NCI-H2196 treated with DMSO at 0.1 percent for 48 hours (cell line): ENCODE measurements around the gene CAMK1G.

ENCODE experiments used
- DNase-seq: peaks from one replicate; lab custom pipeline; 2025; ENCODE audit not compliant: unreplicated experiment; lab: John Stamatoyannopoulos, UW

CAMK1G gene

DNA sequence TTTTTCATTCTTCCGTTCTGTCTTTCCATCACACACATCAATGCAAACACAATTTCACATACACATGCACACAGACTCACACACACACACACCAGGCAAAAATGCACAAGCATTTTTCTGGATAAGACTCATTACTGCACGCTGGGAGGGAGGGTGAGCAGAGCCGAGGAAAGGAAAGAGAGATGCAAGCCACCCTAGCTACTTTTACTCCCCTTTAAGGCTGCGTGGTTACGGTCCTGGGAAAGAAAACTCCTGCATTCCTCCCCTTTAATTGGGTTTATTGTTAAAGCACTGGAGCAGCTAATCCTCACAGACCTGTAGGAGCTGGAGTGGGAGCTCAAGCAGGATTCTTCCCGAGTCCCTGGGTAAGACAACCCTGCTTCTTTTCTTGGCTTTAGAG lies at the start of gene CAMK1G:
CAMK1G (plus strand) TSS at position 307 of the 400 bp plus-strand sequence. CDS start 11,270 bp downstream, outside the sequence.
- DNase-seq: no peak

DNA sequence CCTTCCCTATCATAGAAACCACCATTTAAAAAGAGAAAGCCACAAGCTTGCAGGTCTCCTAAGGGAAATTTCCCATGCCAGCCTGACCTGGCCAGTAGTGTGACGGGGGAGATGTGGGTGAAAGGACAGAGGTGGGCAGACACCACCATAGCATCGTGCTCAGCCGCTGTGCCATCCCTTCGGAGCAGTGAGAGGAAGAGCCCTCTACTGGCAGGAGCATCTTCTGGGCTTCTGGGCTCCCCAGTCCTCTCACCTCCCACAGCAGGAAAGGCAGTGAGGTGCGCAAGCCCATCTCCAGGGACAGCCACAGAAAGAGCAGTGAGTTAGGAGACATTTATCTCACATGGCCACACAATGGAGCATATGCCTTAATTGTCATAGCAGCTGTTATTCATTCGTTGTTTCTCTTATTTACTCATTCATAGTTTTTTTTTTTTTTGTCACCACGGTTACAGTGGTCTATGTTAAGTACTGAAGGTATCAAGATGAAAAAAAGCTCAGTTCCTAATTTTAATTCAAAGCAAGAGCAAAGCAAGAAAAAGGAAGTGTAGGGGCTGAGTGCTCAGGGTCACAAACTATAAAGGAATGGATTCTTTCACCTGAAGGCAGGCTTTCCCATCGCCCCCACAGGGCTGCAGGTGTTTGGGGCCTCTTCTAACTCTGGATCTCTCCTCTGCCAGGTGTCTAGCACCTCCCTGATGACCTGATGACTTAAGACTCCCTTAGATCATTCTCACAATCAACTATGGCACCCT lies 48.8 kb upstream of the CAMK1G start:
- DNase-seq: no peak

DNA sequence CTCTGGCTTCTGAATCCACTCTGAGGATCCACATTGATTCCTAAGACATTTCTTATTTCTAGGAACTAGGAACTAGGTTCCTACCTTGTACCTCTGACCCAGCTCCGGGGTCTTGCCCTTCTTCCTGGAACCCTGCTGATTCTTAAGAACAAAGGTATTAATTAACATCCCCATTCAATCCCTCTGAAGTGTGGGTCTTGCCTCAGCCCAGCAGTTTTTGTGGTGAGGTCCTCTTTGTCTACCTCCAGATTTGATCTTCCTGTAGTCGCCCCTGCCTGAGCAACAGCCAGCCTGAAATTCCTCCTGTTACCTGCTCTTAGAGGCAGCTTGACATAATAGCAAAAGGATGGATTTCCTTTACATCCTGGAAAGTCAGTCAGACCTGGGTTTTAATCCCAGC lies 46.7 kb upstream of the CAMK1G start:
- no peak for DNase-seq

DNA sequence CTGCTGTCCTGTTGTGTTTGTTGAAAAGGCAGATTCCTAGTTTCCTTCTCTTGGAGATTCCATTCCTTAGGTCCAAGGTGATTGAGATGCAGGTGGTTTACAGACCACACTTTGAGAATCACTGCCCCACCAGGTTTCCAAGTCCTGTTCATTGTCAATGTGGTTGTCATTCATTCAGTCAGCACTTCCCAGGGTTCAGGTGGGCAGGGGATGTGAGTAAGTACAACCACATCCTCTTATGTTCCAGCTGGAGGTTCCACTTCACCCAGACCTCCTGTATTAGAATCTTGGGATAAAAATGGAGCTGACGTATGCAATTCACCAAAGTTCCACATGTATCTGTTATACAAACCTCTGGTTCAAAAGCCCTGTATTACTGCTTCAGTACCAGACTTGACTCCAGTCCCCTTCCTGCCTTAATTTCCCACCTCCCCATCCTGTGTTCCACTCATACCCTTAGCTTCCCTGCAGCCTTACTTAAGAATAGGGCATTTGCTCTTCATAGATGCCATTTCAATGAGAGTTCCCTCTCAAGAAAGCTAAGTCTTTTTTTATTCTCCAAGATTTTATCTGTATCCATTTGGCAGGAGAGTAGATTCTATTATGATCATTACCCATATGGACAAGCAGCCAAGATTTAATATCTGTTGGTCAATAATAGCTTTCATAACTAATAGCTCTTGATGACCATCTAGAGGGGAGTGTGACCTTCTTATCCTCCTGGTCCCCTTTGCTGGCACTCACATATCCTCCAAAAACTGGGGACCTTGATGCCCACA lies 46.0 kb upstream of the CAMK1G start:
- DNase-seq: no peak

DNA sequence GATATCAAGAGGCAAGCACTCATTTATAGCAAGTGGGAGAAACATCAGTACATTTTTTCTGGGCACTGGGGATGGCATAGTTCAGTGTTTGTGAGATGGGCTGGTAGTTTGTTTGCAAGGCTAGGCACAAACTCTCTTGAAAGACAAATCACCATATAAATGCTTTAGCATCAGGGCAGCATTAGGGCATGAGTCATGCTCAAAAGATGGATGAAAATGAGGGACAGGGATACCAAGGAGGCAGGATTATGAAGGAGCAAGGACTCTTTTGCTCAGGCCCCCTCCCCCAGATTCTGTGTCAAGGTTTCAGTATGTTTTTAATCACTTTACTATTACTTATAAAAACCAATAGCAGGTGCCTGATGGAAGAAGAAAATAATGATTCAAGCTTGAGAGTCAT lies 43.9 kb upstream of the CAMK1G start:
- no peak for DNase-seq

DNA sequence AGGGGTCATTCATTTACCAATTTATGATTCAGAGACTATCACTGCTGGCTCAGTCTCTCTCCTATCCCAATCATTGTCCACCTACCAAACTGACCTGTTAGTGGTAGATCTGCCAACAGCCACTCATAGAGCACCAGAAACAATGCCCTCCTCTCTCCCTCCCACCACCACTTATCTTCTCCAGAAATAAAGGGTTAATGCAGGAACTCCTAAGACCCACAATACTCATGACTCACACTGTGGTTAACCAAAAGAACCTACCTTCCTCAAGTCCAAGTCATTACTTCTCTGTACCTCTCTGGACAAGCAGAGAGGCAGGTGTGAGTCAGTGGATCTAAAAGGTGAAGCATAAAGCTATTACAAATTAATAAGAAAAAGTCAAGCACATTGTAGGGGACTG lies 40.9 kb upstream of the CAMK1G start:
- DNase-seq: no peak

DNA sequence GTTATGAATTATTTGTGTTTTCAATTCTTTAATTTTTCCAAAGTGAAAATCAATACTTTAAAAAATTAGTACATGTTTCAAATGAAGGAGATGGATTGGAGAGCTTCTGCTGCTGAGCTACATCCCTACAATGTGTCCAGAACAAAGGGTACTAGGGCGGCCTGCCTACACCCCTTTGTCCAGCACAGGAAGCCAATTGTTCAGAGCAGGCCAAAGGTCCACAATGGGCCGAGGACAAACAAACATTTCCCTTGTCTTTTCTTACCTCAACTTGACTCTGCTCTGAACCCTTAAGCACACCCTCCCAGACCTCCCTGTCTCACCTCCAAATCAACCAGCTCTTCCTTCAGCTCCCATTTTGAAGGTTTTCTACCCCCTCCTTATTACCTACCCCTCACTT lies 39.4 kb upstream of the CAMK1G start:
- no peak for DNase-seq

DNA sequence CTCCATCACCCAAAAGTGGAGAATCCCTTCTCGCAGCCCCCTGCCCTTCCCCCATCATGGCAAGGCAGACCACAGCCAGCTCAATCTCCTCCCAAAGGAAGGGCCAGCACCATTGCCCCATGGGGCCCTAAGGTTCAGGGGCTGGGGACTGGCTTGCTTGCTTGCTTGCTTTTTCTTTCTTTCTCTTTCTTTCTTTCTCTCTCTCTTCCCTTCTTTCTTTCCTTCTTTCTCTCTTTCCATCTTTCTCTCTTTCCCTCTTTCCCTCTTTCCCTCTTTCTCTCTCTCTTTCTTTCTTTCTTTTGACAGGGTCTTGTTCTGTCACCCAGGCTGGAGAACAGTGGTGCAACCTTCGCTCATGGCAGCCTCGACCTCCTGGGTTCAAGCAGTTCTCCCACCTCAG lies 38.1 kb upstream of the CAMK1G start:
- DNase-seq: no peak

DNA sequence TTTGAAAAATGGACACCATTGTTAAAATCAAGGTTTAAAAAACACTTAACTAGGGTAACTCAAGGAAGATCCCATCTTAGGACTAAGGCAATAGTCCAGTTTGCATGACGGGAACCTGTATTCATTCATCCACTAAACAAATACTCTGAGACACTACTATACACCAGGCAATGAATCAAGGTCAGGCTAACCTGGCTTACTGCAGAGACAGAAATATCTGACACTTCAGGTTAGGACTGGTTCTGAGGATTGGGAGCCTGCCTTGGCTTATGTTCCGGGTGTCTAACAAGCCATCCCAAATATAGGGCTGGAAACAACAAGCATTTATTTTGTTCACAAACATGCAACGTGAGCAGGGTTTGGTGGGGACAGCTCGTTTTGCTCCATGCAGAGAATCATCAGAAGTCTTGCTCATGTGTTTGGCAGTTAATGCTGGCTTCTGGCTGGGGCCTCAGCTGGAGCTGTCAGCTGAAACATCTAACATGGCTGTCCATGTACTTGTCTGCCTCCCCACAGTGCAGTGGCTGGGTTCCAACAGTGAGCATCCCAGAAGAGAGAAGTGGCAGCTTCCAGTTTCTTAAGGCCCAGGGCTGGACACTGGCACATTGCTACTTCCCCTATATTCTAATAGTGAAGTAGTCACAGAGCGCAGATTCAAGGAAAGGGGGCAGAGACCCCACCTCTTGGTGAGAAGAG lies 37.0 kb upstream of the CAMK1G start:
- no peak for DNase-seq

DNA sequence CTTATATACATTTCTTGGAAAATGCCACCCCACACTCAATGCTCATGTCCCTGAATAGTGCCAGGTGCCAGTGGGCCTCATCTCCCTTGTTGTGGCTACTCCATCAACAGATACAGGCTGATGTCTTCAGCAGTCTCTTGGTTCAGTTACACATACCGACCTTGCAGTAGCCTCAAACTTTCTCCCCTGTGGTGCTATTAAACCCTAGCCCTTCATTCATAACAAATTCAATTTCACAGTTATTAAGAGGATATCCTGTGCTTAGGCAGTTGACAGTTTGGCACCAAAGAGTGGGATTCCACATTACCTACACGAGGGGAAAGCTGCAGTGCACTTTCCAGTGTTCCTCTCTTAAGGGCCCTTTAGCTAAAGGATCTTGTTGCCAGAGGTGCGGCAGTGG lies 35.9 kb upstream of the CAMK1G start:
- no peak for DNase-seq

DNA sequence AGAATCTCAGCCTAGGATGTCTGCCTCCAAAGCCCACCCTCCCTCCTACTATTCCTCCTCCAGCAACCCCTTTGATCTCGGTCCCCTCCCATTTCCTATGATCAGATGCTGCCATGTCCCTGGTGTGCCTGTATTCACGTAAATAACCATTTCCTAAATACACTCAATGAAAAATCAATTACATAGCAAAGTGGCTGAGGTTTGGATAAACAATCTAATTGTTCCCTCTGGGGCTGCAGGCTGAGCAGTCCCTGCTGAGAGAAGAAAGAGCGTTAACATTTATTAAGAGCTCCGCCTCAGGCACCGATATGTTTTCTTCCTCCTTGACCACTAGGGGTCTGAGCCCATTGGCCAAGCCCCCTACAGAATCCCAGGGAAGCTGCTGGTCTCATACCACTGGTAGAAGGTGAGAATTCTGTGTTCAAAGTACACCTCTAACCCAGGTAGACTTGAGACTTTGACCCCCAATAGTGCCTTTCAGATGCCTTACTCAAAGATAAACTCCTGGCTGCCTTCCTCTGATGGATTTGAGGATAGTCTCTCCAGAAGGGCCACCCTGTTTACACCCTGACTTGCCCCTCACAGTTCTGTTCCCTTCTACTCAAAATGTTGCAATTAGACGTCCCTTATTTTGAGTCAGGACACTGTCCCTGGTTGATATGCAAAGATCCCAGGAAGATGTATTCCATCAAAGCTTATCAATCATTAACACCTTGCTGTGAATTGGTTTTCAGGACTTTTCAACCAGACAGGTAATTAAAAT lies 33.9 kb upstream of the CAMK1G start:
- no peak for DNase-seq

DNA sequence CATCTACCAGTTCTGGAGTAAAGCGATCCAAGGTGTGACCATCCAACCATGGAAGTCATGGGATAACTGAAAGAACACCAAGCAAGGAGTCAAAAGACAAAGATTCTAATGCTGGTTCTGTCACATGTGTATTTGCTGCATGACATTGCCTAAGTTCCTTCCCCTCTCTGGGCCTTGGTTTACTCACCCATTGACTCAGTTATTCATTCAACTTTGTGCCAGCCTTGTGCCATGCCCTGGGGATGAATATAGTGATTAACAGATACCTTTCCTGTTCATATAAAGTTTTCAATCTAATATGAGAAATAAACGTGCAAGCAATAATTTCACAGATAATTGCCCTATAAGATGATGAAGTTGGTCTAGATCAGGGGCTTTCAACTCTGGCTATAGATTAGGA lies 33.0 kb upstream of the CAMK1G start:
- DNase-seq: no peak

DNA sequence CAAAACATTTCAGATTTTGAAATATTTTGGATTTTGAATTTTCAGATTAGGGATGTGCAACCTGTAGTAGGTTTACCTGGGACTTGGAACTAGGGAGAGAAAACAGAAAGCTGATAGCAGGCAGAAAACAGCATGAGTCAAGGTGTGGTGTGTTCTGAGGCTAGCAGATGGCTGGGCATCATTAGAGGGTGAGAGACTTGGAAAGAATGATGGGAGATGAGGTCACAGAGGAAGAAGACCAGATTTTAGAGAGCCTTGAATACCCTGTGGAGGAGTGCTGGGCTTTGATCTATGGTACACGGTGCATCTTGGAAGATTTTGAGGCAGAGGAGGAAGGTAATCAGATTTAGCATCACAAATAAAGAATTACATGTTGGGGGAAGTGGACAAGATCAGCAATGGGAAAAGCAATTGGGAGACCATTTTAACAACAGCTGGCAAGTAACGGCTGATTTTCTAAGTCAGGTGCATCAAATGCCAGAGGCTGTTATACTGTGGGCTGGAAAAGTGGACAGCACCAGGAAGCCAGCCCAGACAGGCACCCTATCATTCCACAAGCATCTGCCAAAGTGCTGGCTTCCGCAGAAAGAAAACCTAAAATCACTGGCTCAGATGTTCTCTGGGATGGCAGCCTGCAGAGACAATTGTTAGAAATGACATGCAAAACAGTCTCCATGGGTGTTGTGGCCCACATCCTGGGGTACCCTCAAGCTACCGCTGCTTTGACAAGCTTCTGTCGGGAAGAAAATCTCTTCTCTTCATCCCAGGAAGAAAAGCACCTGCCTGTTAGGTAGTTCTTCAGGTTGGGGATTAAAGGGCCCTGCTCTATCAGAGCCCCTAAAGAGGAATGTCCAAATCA lies 30.9 kb upstream of the CAMK1G start:
- DNase-seq: no peak

DNA sequence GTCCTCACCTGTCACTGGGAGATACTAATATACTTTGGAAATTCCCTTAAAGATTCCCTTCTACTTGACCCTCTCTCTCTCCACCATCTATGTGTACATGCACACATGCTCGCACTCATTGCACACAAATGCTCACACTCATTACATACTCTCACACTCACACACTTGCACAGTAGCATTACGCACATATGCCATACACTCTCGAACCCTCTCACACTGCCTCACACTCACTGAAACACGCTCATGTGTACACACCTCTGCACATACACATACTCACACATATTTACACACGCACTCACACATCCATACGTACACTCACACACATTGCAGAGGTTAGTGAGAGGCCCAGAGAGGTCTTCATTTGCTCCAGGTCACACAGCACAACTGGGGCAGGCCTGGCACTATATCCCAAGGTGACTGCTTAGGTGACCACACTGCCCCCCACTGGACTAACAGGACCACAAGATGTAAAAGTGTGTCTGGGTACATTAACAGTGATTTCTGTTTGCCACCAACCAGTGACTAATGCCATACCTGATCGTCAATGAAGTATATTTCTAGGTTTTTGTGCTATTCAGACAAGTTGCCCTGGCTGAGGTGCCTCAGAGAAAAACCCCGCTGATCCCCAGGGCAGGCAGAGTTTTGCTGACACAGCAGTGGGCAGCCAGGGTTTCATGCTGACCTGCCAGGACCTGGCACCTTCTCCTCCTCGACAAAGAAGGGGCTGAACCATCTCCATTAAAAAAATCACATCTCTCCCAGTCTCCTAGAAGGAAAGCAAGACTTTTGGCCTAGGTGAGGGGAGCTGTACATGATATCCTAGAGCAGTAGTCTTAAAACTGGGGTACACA lies 28.5 kb upstream of the CAMK1G start:
- no peak for DNase-seq

DNA sequence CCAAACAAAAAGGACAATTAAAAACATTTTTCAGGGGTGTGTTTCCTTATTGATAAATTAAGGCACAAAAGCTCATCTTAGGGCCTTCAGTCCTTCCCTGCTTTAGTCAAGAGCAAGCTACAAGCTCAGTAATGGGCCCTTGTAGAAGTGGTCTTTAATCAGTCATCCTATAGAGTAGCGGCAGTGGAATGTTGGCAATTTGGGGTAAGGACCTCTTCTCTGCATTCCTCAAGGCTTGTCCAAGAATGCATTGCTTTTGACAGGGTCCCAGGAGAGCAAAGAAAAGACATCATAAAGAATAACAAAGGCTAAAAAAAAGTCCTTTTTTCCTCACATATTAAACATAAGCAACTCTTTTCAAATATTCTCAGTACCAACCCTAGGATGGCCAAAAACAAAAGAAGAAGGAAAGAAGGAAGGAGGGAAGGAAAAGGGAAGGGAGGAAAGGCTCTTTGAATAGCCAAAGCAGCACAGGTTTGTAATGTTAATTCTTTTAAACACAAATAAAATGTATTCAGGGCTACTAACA lies 27.3 kb upstream of the CAMK1G start:
- no peak for DNase-seq

DNA sequence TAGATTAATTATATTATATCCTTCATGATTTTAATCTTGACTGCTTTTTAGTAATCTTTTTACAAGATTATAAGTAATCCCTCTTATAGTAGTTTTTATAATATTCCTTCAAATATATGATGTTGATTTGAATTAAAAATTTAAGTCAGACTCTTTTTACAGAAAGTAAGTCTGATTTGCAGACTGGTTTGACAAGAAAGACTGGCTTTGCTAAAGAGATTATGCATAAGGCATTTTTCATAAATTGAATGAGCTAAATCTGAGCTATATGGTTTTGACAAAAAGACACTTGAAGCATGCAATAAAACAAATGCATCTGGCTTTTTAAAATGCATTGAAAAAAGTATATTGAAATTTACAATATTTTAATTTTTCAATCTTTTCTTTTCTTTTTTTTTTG lies 26.3 kb upstream of the CAMK1G start:
- no peak for DNase-seq

DNA sequence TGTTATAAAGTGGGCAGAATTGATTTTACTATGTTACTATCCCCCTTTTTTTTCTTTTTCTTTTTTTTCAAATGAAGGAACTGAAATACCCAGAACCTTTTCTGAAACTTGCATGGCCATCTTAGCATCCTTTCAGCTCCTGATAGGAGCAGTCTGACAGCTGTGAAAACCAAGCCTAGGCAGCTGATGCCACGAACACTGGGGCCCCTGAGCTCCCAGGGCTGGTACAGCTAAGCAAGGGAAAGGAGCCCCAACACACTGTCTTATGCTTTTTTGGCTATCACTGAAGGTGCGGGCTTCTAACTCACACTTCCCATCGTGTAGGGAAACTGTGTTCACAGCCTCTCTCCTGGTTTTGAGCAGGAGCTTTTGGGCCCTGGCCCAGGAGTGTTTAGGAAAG lies 23.0 kb upstream of the CAMK1G start:
- DNase-seq: no peak

DNA sequence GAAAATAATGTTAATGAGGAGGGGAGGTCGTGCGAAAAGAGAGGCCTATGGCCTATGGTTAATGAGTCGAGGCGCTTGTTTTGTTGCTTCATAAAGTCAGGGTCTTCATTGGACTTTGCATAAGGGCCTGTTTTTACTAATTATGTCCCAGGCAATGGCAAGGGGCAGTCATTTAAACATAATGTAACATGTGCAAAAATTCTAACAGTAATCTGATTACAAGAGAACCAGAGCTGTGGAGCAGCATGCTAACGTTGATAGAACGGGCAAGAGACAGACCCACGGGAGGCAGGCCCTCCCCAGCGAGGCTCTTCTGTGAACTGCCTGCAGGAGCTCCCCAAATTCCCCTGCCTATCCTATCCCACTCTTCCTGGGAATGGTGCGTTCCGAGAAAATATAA lies 22.6 kb upstream of the CAMK1G start:
- DNase-seq: no peak

DNA sequence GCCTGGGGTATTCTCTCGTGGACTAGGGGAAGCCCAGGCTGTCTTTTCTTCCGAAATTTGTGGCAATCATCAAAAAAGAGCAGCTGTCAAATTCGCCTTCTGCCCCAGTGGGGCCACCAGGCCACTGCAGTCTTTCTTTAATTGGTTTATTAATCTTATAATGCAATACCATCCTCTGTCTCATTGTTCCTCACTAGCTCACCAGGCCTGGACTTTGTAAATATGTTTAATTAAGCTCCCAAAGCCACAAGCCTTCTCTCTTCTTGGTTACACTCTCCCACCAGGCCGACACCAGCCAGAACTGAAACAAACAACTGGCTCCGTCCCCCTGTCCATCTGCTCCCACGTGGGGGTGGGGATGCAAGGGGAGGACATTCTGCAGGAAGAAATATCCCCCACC lies 22.0 kb upstream of the CAMK1G start:
- no peak for DNase-seq
